HEK293 (cell line): Measurements from ENCODE around the gene TSKU.

Experiments
- CTCF ChIA-PET: fragments of 350-600 bp; formaldehyde crosslinking; extraction: SDS; loops from one replicate; lab custom pipeline; 2021; ENCODE audit warnings: antibody characterized with exemption; lab: Yijun Ruan, JAX
- POLR2A ChIA-PET: fragments of 300-600 bp; formaldehyde crosslinking; extraction: SDS; loops from one replicate; lab custom pipeline; 2020; ENCODE audit warnings: antibody characterized with exemption, inconsistent platforms; lab: Yijun Ruan, JAX
- H3K27ac ChIP-seq: fragments of 200-500 bp; sonication (Bioruptor generic); 2 replicates; pipeline ENCODE4 v1.5.1; 2014; ENCODE audit warnings: low read depth, low read length, control low read depth, inconsistent platforms; ENCODE audit errors: extremely low read depth
- H3K36me3 ChIP-seq, 2 experiments: fragments of 200-500 bp in 1 of 2; sonication (Bioruptor generic) in 1 of 2; 1 replicate in 1 of 2; 2 replicates in 1 of 2; pipeline ENCODE4 v1.5.1; 2014 to 2017; ENCODE audit warnings: inconsistent platforms in 2 of 2, low read length in 2 of 2; ENCODE audit not compliant: control insufficient read depth in 2 of 2, insufficient read depth in 1 of 2
- H3K4me1 ChIP-seq: fragments of 200-500 bp; sonication (Bioruptor generic); 2 replicates; pipeline ENCODE4 v1.5.1; 2014; ENCODE audit warnings: mild to moderate bottlenecking, low read length, inconsistent platforms; ENCODE audit not compliant: control insufficient read depth, insufficient read depth
- H3K4me3 ChIP-seq: 2 replicates; pipeline ENCODE4 v1.5.1; 2011; ENCODE audit warnings: low read depth, mild to moderate bottlenecking, control low read depth, low read length, moderate library complexity
- H3K9me3 ChIP-seq: fragments of 200-500 bp; sonication (Bioruptor generic); 2 replicates; pipeline ENCODE4 v1.5.1; 2014; ENCODE audit warnings: low read depth, low read length, inconsistent platforms; ENCODE audit not compliant: control insufficient read depth, insufficient read depth
- BCL6B ChIP-seq: fragments of 450-650 bp; formaldehyde crosslinking; IDR thresholded peaks from 2 replicates; pipeline ENCODE4 v1.5.1; 2017; ENCODE audit warnings: missing biosample characterization, missing genetic modification characterization
- ELK4 ChIP-seq: IDR thresholded peaks from 2 replicates; pipeline ENCODE4 v1.6.1; 2011; ENCODE audit warnings: mild to moderate bottlenecking, low read depth, low read length, borderline replicate concordance
- GLI4 ChIP-seq: fragments of 450-650 bp; formaldehyde crosslinking; IDR thresholded peaks from 2 replicates; pipeline ENCODE4 v1.5.1; 2016; ENCODE audit warnings: missing biosample characterization, missing genetic modification characterization
- HOXC10 ChIP-seq: sonication (generic); formaldehyde crosslinking; IDR thresholded peaks from 2 replicates; pipeline ENCODE4 v1.8.1; 2023; ENCODE audit warnings: mild to moderate bottlenecking, missing genetic modification reagents
- MZF1 ChIP-seq: fragments of 450-650 bp; formaldehyde crosslinking; IDR thresholded peaks from 2 replicates; pipeline ENCODE4 v1.5.1; 2017; ENCODE audit warnings: missing biosample characterization, missing genetic modification characterization, borderline replicate concordance
- PBX3 ChIP-seq: sonication (generic); formaldehyde crosslinking; IDR thresholded peaks from 2 replicates; pipeline ENCODE4 v1.8.1; 2022; ENCODE audit warnings: mild to moderate bottlenecking, moderate library complexity, missing genetic modification reagents
- REST ChIP-seq: fragments of 450-650 bp; formaldehyde crosslinking; IDR thresholded peaks from 2 replicates; pipeline ENCODE4 v1.5.1; 2016; ENCODE audit warnings: missing biosample characterization, missing genetic modification characterization
- ZBTB21 ChIP-seq: fragments of 450-650 bp; formaldehyde crosslinking; IDR thresholded peaks from 2 replicates; pipeline ENCODE4 v1.5.1; 2017; ENCODE audit warnings: missing biosample characterization, missing genetic modification characterization
- ZNF140 ChIP-seq: fragments of 450-650 bp; formaldehyde crosslinking; IDR thresholded peaks from 2 replicates; pipeline ENCODE4 v1.5.1; 2016; ENCODE audit warnings: missing biosample characterization, missing genetic modification characterization
- ZNF169 ChIP-seq: fragments of 450-650 bp; formaldehyde crosslinking; IDR thresholded peaks from 2 replicates; pipeline ENCODE4 v1.5.1; 2016; ENCODE audit warnings: missing biosample characterization, missing genetic modification characterization
- ZNF18 ChIP-seq: fragments of 450-650 bp; formaldehyde crosslinking; IDR thresholded peaks from 2 replicates; pipeline ENCODE4 v1.5.1; 2016; ENCODE audit warnings: missing biosample characterization, missing genetic modification characterization
- ZNF211 ChIP-seq: fragments of 450-650 bp; formaldehyde crosslinking; IDR thresholded peaks from 2 replicates; pipeline ENCODE4 v1.5.1; 2016; ENCODE audit warnings: low read depth, missing biosample characterization, missing genetic modification characterization
- ZNF214 ChIP-seq: fragments of 450-650 bp; formaldehyde crosslinking; IDR thresholded peaks from 2 replicates; pipeline ENCODE4 v1.5.1; 2017; ENCODE audit warnings: missing biosample characterization, mild to moderate bottlenecking, missing genetic modification characterization, borderline replicate concordance
- ZNF416 ChIP-seq: fragments of 450-650 bp; formaldehyde crosslinking; IDR thresholded peaks from 2 replicates; pipeline ENCODE4 v1.5.1; 2016; ENCODE audit warnings: missing biosample characterization, missing genetic modification characterization
- ZNF488 ChIP-seq: fragments of 450-650 bp; formaldehyde crosslinking; IDR thresholded peaks from 2 replicates; pipeline ENCODE4 v1.5.1; 2016; ENCODE audit warnings: missing biosample characterization, missing genetic modification characterization
- ZNF768 ChIP-seq: fragments of 450-650 bp; formaldehyde crosslinking; IDR thresholded peaks from 2 replicates; pipeline ENCODE4 v1.5.1; 2018; ENCODE audit warnings: missing biosample characterization, mild to moderate bottlenecking, missing genetic modification characterization
- ZNF843 ChIP-seq: fragments of 450-650 bp; formaldehyde crosslinking; IDR thresholded peaks from 2 replicates; pipeline ENCODE4 v1.5.1; 2016; ENCODE audit warnings: missing biosample characterization, missing genetic modification characterization
- ZSCAN4 ChIP-seq: fragments of 450-650 bp; formaldehyde crosslinking; IDR thresholded peaks from 2 replicates; pipeline ENCODE4 v1.5.1; 2017; ENCODE audit warnings: missing biosample characterization, missing genetic modification characterization

TSKU gene

GRCh38 chr11:76740772-76741171 is 42.4 kb upstream of the TSKU start (continued):
- TF ChIP-seq ZNF140 = no peak

- Histone ChIP-seq H3K27ac (no peak overlapping the region), H3K9me3 (no peaks in the 10 kb centered on the region), H3K4me1 (no peaks in the 10 kb centered on the region), H3K4me3 (no peak overlapping the region)
- POLR2A ChIA-PET = no interaction called here
- no peak for TF ChIP-seq ZBTB21 (tag by site-specific recombination)
- TF ChIP-seq ZNF416 = no peak
- TF ChIP-seq ZNF18 (tag by site-specific recombination) = no peak
- no peak for TF ChIP-seq ZNF843 (tag by site-specific recombination)
- TF ChIP-seq HOXC10 = no peak
- no peak for TF ChIP-seq GLI4
- no peak for TF ChIP-seq ELK4
- TF ChIP-seq REST (tag by site-specific recombination) = no peak
- no peak for TF ChIP-seq ZNF211 (tag by site-specific recombination)
- no peak for TF ChIP-seq ZNF169 (tag by site-specific recombination)
- TF ChIP-seq ZNF768 (tag by site-specific recombination) = no peak
- TF ChIP-seq ZNF214 (tag by site-specific recombination) = no peak
- no peak for TF ChIP-seq PBX3 (CRISPR knock-in tag)
- no peak for TF ChIP-seq BCL6B (tag by site-specific recombination)
- no peak for TF ChIP-seq ZNF488 (tag by site-specific recombination)
- TF ChIP-seq ZSCAN4 (tag by site-specific recombination) = no peak
- TF ChIP-seq MZF1 (tag by site-specific recombination) = no peak
- TF ChIP-seq, all 188 proteins: peak for 0
- CTCF ChIA-PET = interaction anchor here (0.6 to 1.4 kb wide), 7 partner anchors 9 to 262 kb away, joined by 3 to 5 read pairs (median 4); no protein-coding TSS in a partner anchor
- no peaks in the 10 kb centered on the region for H3K36me3 ChIP-seq
Observed at GRCh38 chr11:76742902-76743301, 40.3 kb upstream of the TSKU start.
